Thyroid gland (tissue), 4 donors: Measurements from ENCODE around the gene ZC2HC1B.

Experiments
- CTCF ChIP-seq, 6 experiments: fragments of 200-600 bp in 3 of 6; fragments of 450-650 bp in 3 of 6; sonication (generic) in 3 of 6; IDR thresholded peaks; one replicate each; pipeline ENCODE4 v1.5.1; 2016 to 2019; ENCODE audit warnings: antibody characterized with exemption in 6 of 6, mild to moderate bottlenecking in 2 of 6, inconsistent platforms in 1 of 6, moderate library complexity in 1 of 6
- POLR2A ChIP-seq, 2 donors: fragments of 450-650 bp; IDR thresholded peaks; one replicate each; pipeline ENCODE4 v1.6.1; 2017; ENCODE audit warnings: antibody characterized with exemption in 2 of 2, mild to moderate bottlenecking in 2 of 2, moderate library complexity in 1 of 2

GRCh38 chr6:143878272-143878760 is 14.0 kb downstream of the ZC2HC1B start:
- no peak for TF ChIP-seq POLR2A (IDR thresholded peaks at IDR 0.05)
- no peak for TF ChIP-seq CTCF (IDR thresholded peaks at IDR 0.05)
